Activated naive CD8-positive, alpha-beta T cell treated with anti-CD3 and anti-CD28 coated beads for 36 hours (primary cell): ENCODE results near the gene THBS1. TPM values are rescaled to one million over a fixed set of nuclear protein-coding genes. Genes with fewer than 3 reads are reported as not detected.

ENCODE experiments used
- DNase-seq: peaks from one replicate; pipeline ENCODE4 v3.0.0; 2021
- H3K27ac Mint-ChIP-seq: one replicate; pipeline ENCODE4 v1.8.0; 2022; ENCODE audit warnings: mild to moderate bottlenecking, moderate library complexity, mixed read lengths
- H3K27me3 Mint-ChIP-seq: one replicate; pipeline ENCODE4 v1.8.0; 2022; ENCODE audit warnings: mild to moderate bottlenecking, mixed read lengths
- H3K36me3 Mint-ChIP-seq: one replicate; pipeline ENCODE4 v1.8.0; 2021; ENCODE audit warnings: mild to moderate bottlenecking, mixed read lengths
- H3K4me1 Mint-ChIP-seq: one replicate; pipeline ENCODE4 v1.8.0; 2021; ENCODE audit warnings: mixed read lengths
- H3K4me3 Mint-ChIP-seq: one replicate; pipeline ENCODE4 v1.8.0; 2022; ENCODE audit warnings: mild to moderate bottlenecking, moderate library complexity, mixed read lengths
- H3K9me3 Mint-ChIP-seq: one replicate; pipeline ENCODE4 v1.8.0; 2022; ENCODE audit warnings: mixed read lengths
- total RNA-seq, 2 experiments: library from RNA; stranded (reverse); gene quantifications; one replicate each; pipeline ENCODE4 v1.2.3, GENCODE V29; 2021

THBS1 gene
- total RNA-seq, 2 experiments from 2014 or later = 0.62 to 0.68 TPM

DNA sequence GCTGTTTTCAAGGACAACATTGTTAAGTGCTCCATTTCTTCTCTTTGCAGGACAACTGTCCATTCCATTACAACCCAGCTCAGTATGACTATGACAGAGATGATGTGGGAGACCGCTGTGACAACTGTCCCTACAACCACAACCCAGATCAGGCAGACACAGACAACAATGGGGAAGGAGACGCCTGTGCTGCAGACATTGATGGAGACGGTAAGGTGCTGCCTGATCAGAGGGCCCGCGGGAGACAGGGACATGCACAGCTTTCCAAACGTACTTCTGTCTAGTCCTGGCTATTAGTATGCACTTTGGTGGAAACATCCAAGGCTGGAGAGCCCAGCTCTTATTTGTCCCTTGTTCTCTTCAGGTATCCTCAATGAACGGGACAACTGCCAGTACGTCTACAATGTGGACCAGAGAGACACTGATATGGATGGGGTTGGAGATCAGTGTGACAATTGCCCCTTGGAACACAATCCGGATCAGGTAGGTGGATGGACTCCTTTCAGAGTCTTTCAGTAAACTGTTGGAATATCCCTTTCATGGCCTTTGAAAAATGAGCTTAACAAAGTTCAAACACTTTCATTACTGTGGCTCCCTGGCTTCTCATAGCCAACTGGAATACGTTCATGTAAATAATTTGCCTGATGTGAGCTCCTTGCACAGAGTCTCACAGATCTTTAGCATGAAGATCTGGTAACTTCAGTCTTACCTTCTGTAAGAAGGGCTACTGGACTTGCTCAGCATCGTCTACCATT lies 10.4 kb downstream of the THBS1 start:
- no peak for DNase-seq
- H3K4me1 Mint-ChIP-seq = peaks cover 4% of the 10 kb centered on the region

DNA sequence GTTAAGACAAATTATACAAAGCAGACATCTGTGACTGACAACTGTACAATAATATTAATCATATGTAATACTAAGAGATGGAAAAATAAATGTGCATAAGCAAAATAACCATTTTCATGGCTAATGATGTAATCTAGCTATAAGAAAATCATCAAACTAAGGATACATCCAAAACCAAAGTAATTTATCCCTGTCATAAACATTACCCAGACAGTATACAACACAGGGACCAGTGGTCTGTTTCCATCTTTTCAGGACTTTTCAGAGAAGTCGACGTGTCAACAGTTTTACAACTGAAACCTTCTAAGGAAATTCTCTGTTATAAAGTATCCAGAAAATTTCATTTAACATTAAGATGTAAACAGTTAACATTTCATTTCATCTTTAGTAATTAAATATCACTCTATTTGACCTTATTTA lies 11.0 kb downstream of the THBS1 start:
- Mint-ChIP-seq H3K9me3 (no peaks in the 10 kb centered on the region), H3K4me1 (peaks cover 4% of the 10 kb centered on the region), H3K36me3 (no peaks in the 10 kb centered on the region), H3K4me3 (no peak overlapping the region), H3K27me3 (peaks cover 11% of the 10 kb centered on the region), H3K27ac (no peak overlapping the region)
- DNase-seq = no peak

More for the DNA sequence above, 10.4 kb downstream of the THBS1 start:
- Mint-ChIP-seq H3K36me3 (no peaks in the 10 kb centered on the region), H3K27me3 (peaks cover 8% of the 10 kb centered on the region), H3K9me3 (no peaks in the 10 kb centered on the region), H3K4me3 (no peak overlapping the region), H3K27ac (no peak overlapping the region)

DNA sequence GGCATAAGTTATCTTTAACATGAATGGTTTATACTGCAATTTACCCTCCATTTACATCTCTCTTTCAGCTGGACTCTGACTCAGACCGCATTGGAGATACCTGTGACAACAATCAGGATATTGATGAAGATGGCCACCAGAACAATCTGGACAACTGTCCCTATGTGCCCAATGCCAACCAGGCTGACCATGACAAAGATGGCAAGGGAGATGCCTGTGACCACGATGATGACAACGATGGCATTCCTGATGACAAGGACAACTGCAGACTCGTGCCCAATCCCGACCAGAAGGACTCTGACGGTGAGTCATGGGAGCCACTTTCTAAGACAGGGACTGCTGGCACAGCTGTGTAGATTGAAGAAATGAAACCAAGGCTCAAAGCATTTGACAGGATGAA lies 11.6 kb downstream of the THBS1 start:
- H3K4me1 Mint-ChIP-seq = peaks cover 4% of the 10 kb centered on the region
- no peak overlapping the region for H3K27ac Mint-ChIP-seq
- peaks cover 11% of the 10 kb centered on the region for H3K27me3 Mint-ChIP-seq
- DNase-seq = no peak
- no peak overlapping the region for H3K4me3 Mint-ChIP-seq
- no peaks in the 10 kb centered on the region for H3K36me3 Mint-ChIP-seq
- H3K9me3 Mint-ChIP-seq = no peaks in the 10 kb centered on the region

DNA sequence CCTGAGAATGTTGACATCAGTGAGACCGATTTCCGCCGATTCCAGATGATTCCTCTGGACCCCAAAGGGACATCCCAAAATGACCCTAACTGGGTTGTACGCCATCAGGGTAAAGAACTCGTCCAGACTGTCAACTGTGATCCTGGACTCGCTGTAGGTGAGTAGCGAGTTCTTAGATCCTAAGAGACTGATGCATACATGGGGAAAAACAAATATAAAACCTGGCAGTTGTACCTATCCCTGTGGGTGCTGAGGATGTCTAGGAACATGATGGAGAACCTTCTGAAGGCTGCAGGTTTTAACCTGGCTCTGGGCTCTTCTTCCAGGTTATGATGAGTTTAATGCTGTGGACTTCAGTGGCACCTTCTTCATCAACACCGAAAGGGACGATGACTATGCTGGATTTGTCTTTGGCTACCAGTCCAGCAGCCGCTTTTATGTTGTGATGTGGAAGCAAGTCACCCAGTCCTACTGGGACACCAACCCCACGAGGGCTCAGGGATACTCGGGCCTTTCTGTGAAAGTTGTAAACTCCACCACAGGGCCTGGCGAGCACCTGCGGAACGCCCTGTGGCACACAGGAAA lies 12.3 kb downstream of the THBS1 start:
- no peaks in the 10 kb centered on the region for H3K9me3 Mint-ChIP-seq
- H3K27ac Mint-ChIP-seq = no peak overlapping the region
- H3K36me3 Mint-ChIP-seq = no peaks in the 10 kb centered on the region
- peaks cover 4% of the 10 kb centered on the region for H3K4me1 Mint-ChIP-seq
- H3K4me3 Mint-ChIP-seq = no peak overlapping the region
- peaks cover 11% of the 10 kb centered on the region for H3K27me3 Mint-ChIP-seq
- no peak for DNase-seq

DNA sequence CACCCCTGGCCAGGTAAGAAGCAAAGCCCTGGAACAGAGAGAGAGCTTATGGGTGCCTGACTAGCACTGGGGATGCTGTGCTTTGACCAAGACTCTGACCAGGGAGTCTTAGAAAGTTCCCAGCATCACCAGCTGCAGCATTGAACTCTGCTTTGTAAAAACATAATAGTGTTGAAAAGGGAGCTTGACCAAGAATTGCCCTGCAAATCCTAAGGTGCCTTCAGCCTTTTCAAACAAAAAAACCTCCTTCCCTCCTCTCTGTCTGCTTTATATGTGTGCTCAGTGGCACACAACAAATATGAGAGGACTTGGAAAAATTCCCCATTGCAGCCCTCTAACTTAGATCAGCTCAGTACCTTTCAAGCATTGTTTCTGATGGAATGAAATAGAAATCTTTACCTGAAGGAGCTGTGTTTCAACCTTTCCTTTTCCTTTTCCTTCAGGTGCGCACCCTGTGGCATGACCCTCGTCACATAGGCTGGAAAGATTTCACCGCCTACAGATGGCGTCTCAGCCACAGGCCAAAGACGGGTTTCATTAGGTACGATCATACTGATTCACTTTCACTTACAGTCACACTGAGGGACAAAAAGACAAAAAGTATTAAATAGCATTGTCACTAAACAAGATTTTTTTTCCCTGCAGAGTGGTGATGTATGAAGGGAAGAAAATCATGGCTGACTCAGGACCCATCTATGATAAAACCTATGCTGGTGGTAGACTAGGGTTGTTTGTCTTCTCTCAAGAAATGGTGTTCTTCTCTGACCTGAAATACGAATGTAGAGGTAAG lies 13.0 kb downstream of the THBS1 start:
- no peaks in the 10 kb centered on the region for H3K9me3 Mint-ChIP-seq
- H3K27ac Mint-ChIP-seq = no peak overlapping the region
- no peak overlapping the region for H3K4me3 Mint-ChIP-seq
- DNase-seq = peak; percentile 27
- H3K36me3 Mint-ChIP-seq = no peaks in the 10 kb centered on the region
- peaks cover 11% of the 10 kb centered on the region for H3K27me3 Mint-ChIP-seq
- H3K4me1 Mint-ChIP-seq = peaks cover 4% of the 10 kb centered on the region

DNA sequence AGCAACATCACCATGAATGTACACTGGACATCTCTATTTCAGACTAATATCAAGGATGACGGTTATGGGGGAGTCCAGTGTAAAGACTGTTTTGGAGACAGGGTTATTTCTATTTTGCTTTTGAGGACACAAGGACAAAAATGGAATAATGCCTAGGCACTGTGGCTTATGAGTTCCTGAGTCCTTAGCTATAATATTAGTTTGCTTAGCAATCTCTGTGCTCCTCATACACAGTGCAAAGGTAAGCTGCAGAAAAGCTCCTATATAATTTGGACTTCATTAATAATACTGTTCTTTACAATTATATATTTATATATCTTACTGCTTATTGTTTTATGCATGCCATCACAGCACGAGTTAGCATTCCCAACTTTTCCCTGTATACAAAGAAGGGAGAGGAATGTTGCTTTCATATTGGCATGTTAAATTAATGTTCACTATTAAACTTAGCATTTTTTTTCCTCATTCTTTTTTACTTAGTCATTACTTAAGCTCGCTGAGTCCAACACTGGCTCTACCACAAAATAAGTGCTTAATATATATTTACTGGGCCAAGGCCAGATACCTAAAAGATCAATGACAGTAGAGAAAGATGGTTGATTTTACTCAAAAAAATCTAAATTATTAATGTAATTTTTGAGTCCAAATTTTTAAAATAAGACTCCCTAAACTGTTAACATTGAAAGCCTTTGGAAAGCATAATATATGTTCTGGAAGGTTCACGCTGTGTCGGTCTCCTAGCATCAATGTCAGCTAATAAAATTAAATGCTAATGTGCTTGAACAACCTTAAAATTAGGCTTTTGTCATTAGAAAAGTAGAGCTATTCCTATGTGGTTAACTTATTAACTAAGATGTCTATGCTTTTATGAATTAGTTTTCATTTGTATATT lies 13.8 kb downstream of the THBS1 start:
- H3K4me3 Mint-ChIP-seq = no peak overlapping the region
- DNase-seq = no peak
- peaks cover 4% of the 10 kb centered on the region for H3K4me1 Mint-ChIP-seq
- no peaks in the 10 kb centered on the region for H3K9me3 Mint-ChIP-seq
- H3K27me3 Mint-ChIP-seq = peaks cover 14% of the 10 kb centered on the region
- no peaks in the 10 kb centered on the region for H3K36me3 Mint-ChIP-seq
- H3K27ac Mint-ChIP-seq = no peak overlapping the region

DNA sequence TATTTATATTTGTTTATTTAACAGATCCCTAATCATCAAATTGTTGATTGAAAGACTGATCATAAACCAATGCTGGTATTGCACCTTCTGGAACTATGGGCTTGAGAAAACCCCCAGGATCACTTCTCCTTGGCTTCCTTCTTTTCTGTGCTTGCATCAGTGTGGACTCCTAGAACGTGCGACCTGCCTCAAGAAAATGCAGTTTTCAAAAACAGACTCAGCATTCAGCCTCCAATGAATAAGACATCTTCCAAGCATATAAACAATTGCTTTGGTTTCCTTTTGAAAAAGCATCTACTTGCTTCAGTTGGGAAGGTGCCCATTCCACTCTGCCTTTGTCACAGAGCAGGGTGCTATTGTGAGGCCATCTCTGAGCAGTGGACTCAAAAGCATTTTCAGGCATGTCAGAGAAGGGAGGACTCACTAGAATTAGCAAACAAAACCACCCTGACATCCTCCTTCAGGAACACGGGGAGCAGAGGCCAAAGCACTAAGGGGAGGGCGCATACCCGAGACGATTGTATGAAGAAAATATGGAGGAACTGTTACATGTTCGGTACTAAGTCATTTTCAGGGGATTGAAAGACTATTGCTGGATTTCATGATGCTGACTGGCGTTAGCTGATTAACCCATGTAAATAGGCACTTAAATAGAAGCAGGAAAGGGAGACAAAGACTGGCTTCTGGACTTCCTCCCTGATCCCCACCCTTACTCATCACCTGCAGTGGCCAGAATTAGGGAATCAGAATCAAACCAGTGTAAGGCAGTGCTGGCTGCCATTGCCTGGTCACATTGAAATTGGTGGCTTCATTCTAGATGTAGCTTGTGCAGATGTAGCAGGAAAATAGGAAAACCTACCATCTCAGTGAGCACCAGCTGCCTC lies 14.7 kb downstream of the THBS1 start:
- DNase-seq = no peak
- Mint-ChIP-seq H3K27ac (no peak overlapping the region), H3K36me3 (no peaks in the 10 kb centered on the region), H3K4me3 (no peak overlapping the region), H3K9me3 (no peaks in the 10 kb centered on the region), H3K4me1 (peaks cover 4% of the 10 kb centered on the region), H3K27me3 (peaks cover 15% of the 10 kb centered on the region)

DNA sequence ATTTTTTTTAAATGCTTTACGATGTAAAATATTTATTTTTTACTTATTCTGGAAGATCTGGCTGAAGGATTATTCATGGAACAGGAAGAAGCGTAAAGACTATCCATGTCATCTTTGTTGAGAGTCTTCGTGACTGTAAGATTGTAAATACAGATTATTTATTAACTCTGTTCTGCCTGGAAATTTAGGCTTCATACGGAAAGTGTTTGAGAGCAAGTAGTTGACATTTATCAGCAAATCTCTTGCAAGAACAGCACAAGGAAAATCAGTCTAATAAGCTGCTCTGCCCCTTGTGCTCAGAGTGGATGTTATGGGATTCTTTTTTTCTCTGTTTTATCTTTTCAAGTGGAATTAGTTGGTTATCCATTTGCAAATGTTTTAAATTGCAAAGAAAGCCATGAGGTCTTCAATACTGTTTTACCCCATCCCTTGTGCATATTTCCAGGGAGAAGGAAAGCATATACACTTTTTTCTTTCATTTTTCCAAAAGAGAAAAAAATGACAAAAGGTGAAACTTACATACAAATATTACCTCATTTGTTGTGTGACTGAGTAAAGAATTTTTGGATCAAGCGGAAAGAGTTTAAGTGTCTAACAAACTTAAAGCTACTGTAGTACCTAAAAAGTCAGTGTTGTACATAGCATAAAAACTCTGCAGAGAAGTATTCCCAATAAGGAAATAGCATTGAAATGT lies 15.6 kb downstream of the THBS1 start:
- Mint-ChIP-seq H3K27ac (no peak overlapping the region), H3K4me1 (peaks cover 4% of the 10 kb centered on the region), H3K9me3 (no peaks in the 10 kb centered on the region), H3K27me3 (peaks cover 15% of the 10 kb centered on the region), H3K4me3 (no peak overlapping the region), H3K36me3 (no peaks in the 10 kb centered on the region)
- DNase-seq = no peak

DNA sequence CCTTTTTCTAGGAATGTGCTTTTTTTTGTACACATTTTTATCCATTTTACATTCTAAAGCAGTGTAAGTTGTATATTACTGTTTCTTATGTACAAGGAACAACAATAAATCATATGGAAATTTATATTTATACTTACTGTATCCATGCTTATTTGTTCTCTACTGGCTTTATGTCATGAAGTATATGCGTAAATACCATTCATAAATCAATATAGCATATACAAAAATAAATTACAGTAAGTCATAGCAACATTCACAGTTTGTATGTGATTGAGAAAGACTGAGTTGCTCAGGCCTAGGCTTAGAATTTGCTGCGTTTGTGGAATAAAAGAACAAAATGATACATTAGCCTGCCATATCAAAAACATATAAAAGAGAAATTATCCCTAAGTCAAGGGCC lies 16.5 kb downstream of the THBS1 start:
- Mint-ChIP-seq H3K27ac (no peak overlapping the region), H3K9me3 (no peaks in the 10 kb centered on the region), H3K36me3 (no peaks in the 10 kb centered on the region), H3K4me3 (no peak overlapping the region), H3K27me3 (peaks cover 15% of the 10 kb centered on the region), H3K4me1 (peaks cover 4% of the 10 kb centered on the region)
- DNase-seq = no peak

DNA sequence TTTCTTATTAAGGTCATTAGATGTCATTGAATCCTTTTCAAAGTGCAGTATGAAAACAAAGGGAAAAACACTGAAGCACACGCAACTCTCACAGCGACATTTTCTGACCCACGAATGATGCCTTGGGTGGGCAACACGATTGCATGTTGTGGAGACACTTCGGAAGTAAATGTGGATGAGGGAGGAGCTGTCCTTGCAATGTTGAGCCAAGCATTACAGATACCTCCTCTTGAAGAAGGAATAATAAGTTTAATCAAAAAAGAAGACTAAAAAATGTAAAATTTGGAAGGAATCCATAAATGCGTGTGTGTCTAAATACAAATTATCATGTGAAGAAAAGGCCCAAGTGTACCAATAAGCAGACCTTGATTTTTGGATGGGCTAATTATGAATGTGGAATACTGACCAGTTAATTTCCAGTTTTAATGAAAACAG lies 16.9 kb downstream of the THBS1 start:
- DNase-seq = no peak
- no peaks in the 10 kb centered on the region for H3K9me3 Mint-ChIP-seq
- no peak overlapping the region for H3K27ac Mint-ChIP-seq
- H3K4me3 Mint-ChIP-seq = no peak overlapping the region
- H3K36me3 Mint-ChIP-seq = no peaks in the 10 kb centered on the region
- peaks cover 15% of the 10 kb centered on the region for H3K27me3 Mint-ChIP-seq
- H3K4me1 Mint-ChIP-seq = peaks cover 4% of the 10 kb centered on the region

DNA sequence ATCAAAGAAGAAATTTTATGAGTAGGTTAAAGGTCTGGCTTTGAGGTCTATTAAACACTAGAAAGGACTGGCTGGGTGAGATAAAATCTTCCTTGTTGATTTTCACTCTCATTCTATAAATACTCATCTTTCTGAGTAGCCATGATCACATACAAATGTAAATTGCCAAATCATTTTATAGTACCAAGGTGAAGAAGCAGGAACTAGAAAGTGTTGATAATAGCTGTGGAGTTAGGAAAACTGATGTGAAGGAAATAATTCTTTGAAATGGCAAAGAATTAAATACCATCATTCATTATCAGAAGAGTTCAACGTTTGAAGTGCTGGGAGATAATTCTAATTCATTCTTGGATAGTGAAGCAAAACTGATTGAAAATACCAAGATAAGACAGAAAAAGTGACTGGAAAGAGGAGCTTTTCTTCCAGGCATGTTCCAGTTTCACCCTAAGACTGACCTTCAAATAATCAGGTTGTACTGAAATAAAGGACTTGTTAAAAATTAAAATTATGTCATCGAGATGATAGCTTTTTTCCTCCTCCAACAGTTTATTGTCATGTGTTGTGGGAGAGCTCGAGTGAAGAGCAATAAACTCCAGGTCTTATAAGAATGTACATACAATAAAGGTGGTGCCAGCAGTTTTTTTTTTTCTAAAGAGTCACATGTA lies 17.4 kb downstream of the THBS1 start:
- DNase-seq = no peak
- H3K4me1 Mint-ChIP-seq = peaks cover 4% of the 10 kb centered on the region
- no peak overlapping the region for H3K4me3 Mint-ChIP-seq
- H3K27ac Mint-ChIP-seq = no peak overlapping the region
- no peaks in the 10 kb centered on the region for H3K9me3 Mint-ChIP-seq
- peaks cover 15% of the 10 kb centered on the region for H3K27me3 Mint-ChIP-seq
- no peaks in the 10 kb centered on the region for H3K36me3 Mint-ChIP-seq

DNA sequence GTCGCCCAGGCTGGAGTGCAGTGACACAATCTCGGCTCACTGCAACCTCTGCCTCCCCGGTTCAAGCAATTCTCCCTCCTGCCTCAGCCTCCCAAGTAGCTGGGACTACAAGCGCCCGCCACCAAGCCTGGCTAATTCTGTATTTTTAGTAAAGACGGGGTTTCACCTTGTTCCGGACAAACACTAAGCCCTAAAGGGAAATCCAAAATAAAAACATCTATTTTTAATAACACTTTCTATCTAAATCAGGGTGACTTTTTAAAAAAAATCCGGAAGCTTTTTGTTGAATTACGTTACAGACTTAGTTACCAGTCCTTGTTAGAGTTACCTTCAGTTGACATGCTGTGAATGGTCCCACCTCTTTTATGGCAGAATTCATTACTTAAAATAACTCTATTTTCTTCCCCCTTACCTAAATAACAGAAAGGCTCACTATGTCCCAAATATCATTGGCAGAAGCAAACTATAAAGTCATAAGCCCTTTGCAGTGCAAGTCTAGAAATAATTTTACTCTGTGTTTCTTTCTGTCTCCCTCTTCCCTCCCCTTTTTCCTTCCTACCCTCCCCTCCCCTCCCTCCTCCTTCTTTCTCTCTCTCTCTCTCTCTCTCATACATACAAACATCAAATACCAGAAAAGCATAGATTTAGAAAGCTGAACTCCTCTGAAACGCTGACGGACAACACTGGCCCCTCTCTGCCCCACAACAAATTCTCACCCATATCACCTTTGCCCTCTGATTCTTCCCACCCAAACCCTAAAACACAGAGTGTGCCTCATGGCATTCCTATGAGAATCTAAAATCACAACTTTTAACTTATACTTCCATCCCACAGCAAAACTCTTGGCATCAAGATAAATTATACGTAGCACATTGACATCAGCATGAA lies 18.3 kb downstream of the THBS1 start:
- Mint-ChIP-seq H3K27me3 (peaks cover 15% of the 10 kb centered on the region), H3K4me1 (no peaks in the 10 kb centered on the region), H3K4me3 (no peak overlapping the region), H3K36me3 (no peaks in the 10 kb centered on the region), H3K27ac (no peak overlapping the region), H3K9me3 (no peaks in the 10 kb centered on the region)
- DNase-seq = no peak
